Smooth muscle cell (in vitro differentiated cells): ENCODE results near the gene ALDH1A1. TPM values are rescaled to one million over a fixed set of nuclear protein-coding genes. Genes with fewer than 3 reads are reported as not detected.
"Not testable (repeated sequence)": the region's sequence is repeated elsewhere in the genome, so short reads cannot be mapped to it uniquely, and the experiment has no call there.

Source experiments
- DNase-seq: peaks from one replicate; lab custom pipeline; 2025; ENCODE audit not compliant: unreplicated experiment; lab: John Stamatoyannopoulos, UW
- H2AFZ ChIP-seq: fragments of 200-600 bp; sonication (generic); 2 replicates; pipeline ENCODE4 v1.6.0; 2016; ENCODE audit warnings: antibody characterized with exemption, low read depth, mild to moderate bottlenecking
- H3F3A ChIP-seq: fragments of 200-600 bp; sonication (generic); 2 replicates; pipeline ENCODE4 v1.6.0; 2017; ENCODE audit warnings: antibody characterized with exemption, low read depth
- H3K27ac ChIP-seq: fragments of 200-600 bp; sonication (generic); 2 replicates; pipeline ENCODE4 v1.5.1; 2016; ENCODE audit warnings: low read depth, mild to moderate bottlenecking
- H3K27me3 ChIP-seq: fragments of 200-600 bp; sonication (generic); 2 replicates; pipeline ENCODE4 v1.6.1; 2016; ENCODE audit warnings: low read depth, mild to moderate bottlenecking
- H3K36me3 ChIP-seq: fragments of 200-600 bp; sonication (generic); 2 replicates; pipeline ENCODE4 v1.5.1; 2016; ENCODE audit warnings: low read depth
- H3K4me1 ChIP-seq: fragments of 200-600 bp; sonication (generic); 2 replicates; pipeline ENCODE4 v1.5.1; 2016; ENCODE audit warnings: low read depth
- H3K4me2 ChIP-seq: fragments of 200-600 bp; sonication (generic); 2 replicates; pipeline ENCODE4 v1.6.0; 2016; ENCODE audit warnings: mild to moderate bottlenecking
- H3K4me3 ChIP-seq: fragments of 200-600 bp; sonication (generic); 2 replicates; pipeline ENCODE4 v1.5.1; 2016; ENCODE audit warnings: mild to moderate bottlenecking
- H3K79me2 ChIP-seq: fragments of 200-600 bp; sonication (generic); 2 replicates; pipeline ENCODE4 v1.6.0; 2016; ENCODE audit warnings: low read depth, mild to moderate bottlenecking
- H3K9ac ChIP-seq: fragments of 200-600 bp; sonication (generic); 2 replicates; pipeline ENCODE4 v1.6.0; 2016; ENCODE audit warnings: low read depth
- H3K9me3 ChIP-seq: fragments of 200-600 bp; sonication (generic); replicated peaks from 2 replicates; pipeline ENCODE4 v1.5.1; 2016; ENCODE audit warnings: low read depth
- H4K20me1 ChIP-seq: fragments of 200-600 bp; sonication (generic); 2 replicates; pipeline ENCODE4 v1.6.0; 2016; ENCODE audit warnings: low read depth
- WGBS: methylation state at CpG from one replicate; pipeline ENCODE4 v1.1.7; 2016; ENCODE audit warnings: low lambda C conversion rate; 5-methylcytosine and 5-hydroxymethylcytosine counted together
- polyA plus RNA-seq: library from polyadenylated mRNA; unstranded; fragments of >200 nt; fragmentation: Nextera tagmentation; extraction: Ambion mirVana; gene quantifications from 2 replicates; pipeline ENCODE4 v1.2.1, GENCODE V29; 2016
- total RNA-seq: library from RNA; depleted of rRNA; stranded (reverse); fragments of >200 nt; gene quantifications from 2 replicates; pipeline ENCODE4 v1.2.3, GENCODE V29; 2014
- TF ChIP-seq, protein P1 (sequence below): fragments of 200-600 bp; sonication (generic); IDR thresholded peaks from 2 replicates; pipeline ENCODE4 v1.5.1; 2017; ENCODE audit warnings: borderline replicate concordance, mild to moderate bottlenecking, antibody characterized with exemption; ENCODE audit not compliant: insufficient read depth, poor library complexity, severe bottlenecking

Gene ALDH1A1
- total and polyA plus RNA-seq, 2 experiments from 2014 or later: 0.07 to 0.09 TPM

DNA sequence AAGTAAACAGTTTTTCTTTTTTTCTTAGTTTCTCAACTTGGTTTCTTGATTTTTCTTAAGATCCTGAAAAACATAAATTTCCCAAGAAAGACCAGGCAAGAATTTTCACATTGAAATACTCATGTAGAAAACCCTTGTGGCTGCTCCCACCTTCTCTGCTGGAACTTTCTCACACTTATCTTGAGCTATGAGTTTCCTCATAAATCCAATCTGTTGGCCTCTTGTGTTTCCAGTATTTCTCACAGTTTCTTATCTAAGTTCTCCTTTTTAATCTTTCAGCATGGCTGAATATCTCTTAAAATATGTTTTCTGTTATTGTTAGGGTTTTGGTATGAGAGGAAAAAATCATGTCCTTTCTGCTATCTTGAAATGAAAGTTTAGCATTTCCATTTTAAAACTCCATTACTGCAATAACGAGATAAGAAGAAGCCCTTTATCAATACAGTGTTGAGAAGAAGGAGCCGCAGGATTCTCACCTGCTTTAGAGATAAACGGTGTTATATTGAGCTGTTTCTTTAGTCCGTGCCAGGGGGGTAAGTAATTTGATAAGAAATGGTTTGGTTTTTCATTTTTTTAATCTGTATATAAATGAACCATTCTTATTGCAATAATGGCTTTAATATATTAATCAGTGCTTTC, 89.3 kb downstream of the ALDH1A1 start:
- Histone ChIP-seq H3K4me1 (no peaks in the 10 kb centered on the region), H3F3A (no peaks in the 10 kb centered on the region), H3K9ac (no peak overlapping the region), H4K20me1 (no peaks in the 10 kb centered on the region), H3K79me2 (no peaks in the 10 kb centered on the region), H3K9me3 (no peaks in the 10 kb centered on the region), H3K36me3 (no peaks in the 10 kb centered on the region), H2AFZ (no peak overlapping the region), H3K4me3 (no peak overlapping the region), H3K27ac (no peak overlapping the region), H3K27me3 (no peaks in the 10 kb centered on the region), H3K4me2 (peak overlapping the region; percentile 9)
- WGBS: 38% methylated on average over 4 of the region's 4 CpGs
- TF ChIP-seq, protein P1, sequence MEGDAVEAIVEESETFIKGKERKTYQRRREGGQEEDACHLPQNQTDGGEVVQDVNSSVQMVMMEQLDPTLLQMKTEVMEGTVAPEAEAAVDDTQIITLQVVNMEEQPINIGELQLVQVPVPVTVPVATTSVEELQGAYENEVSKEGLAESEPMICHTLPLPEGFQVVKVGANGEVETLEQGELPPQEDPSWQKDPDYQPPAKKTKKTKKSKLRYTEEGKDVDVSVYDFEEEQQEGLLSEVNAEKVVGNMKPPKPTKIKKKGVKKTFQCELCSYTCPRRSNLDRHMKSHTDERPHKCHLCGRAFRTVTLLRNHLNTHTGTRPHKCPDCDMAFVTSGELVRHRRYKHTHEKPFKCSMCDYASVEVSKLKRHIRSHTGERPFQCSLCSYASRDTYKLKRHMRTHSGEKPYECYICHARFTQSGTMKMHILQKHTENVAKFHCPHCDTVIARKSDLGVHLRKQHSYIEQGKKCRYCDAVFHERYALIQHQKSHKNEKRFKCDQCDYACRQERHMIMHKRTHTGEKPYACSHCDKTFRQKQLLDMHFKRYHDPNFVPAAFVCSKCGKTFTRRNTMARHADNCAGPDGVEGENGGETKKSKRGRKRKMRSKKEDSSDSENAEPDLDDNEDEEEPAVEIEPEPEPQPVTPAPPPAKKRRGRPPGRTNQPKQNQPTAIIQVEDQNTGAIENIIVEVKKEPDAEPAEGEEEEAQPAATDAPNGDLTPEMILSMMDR: no peak
- DNase-seq: no peak

DNA sequence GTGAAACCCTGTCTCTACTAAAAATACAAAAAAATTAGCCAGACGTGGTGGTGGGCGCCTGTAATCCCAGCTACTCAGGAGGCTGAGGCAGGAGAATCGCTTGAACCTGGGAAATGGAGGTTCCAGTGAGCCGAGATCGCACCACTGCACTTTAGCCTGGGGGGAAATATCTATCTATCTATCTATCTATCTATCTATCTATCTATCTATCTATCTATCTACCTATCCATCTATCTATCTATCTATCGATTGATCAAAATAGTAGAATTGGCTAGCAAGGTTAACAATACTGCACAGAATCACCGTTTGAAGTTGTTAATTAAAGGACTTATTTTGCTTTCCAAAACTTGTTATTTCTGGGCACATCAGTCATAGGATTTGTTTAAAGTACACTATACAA, 90.1 kb downstream of the ALDH1A1 start:
- not testable (repeated sequence) for H3K79me2 ChIP-seq, H4K20me1 ChIP-seq, H3K4me1 ChIP-seq, H3K27ac ChIP-seq, H3K36me3 ChIP-seq, H3K9ac ChIP-seq, H3K4me3 ChIP-seq, H3K27me3 ChIP-seq, H3F3A ChIP-seq, H3K9me3 ChIP-seq, DNase-seq, H3K4me2 ChIP-seq, H2AFZ ChIP-seq
- 96% methylated on average over 7 of the region's 7 CpGs for WGBS

- TF ChIP-seq, protein P1: no peak
- Histone ChIP-seq H3K4me2 (peak overlapping the region; percentile 58), H2AFZ (peak overlapping the region; percentile 82), H3K4me3 (no peak overlapping the region), H3F3A (peaks cover 9% of the 10 kb centered on the region), H3K9ac (no peak overlapping the region), H3K27me3 (no peaks in the 10 kb centered on the region), H4K20me1 (no peaks in the 10 kb centered on the region), H3K36me3 (no peaks in the 10 kb centered on the region), H3K4me1 (peaks cover 14% of the 10 kb centered on the region), H3K79me2 (no peaks in the 10 kb centered on the region), H3K27ac (peak overlapping the region; percentile 48), H3K9me3 (no peaks in the 10 kb centered on the region)
- WGBS: 24% methylated on average over 5 of the region's 5 CpGs
- no peak for DNase-seq
Observed at GRCh38 chr9:72858089-72858912, 94.6 kb downstream of the ALDH1A1 start.

DNA sequence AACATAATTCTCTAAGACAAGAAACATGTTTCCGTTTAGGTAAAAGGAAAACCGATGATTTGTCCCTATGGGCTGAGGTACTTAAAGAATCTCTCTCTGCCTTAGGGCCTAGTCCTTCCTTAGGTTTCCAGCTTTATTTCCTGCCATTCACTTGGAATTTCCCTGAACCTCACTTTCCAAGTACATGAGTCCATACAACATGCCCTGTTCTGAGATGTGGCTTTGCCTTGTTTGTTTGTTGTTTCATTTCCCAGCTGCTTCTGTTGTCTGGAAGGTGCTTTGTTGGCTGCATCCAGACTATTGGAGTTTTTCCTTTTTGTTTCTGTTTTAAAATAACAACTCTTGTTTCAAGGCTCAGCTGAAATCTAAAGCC, 95.2 kb downstream of the ALDH1A1 start:
- H3K4me1 ChIP-seq: peaks cover 14% of the 10 kb centered on the region
- 93% methylated on average over 2 of the region's 2 CpGs for WGBS
- peak overlapping the region; percentile 82 for H2AFZ ChIP-seq
- H3K9ac ChIP-seq: no peak overlapping the region
- no peak for DNase-seq
- no peak overlapping the region for H3K4me3 ChIP-seq
- peak overlapping the region; percentile 48 for H3K27ac ChIP-seq
- H3K27me3 ChIP-seq: no peaks in the 10 kb centered on the region
- H3K79me2 ChIP-seq: no peaks in the 10 kb centered on the region
- peaks cover 9% of the 10 kb centered on the region for H3F3A ChIP-seq
- peak overlapping the region; percentile 58 for H3K4me2 ChIP-seq
- H4K20me1 ChIP-seq: no peaks in the 10 kb centered on the region
- H3K9me3 ChIP-seq: no peaks in the 10 kb centered on the region
- TF ChIP-seq, protein P1: no peak
- no peaks in the 10 kb centered on the region for H3K36me3 ChIP-seq
